GM12891 (cell line): ENCODE results near the gene MDN1.
"Not testable (repeated sequence)": the region's sequence is repeated elsewhere in the genome, so short reads cannot be mapped to it uniquely, and the experiment has no call there.

Source experiments
- PAX5 ChIP-seq: IDR thresholded peaks from 2 replicates; pipeline ENCODE4 v1.6.1; 2011; ENCODE audit warnings: low read length, moderate library complexity, mild to moderate bottlenecking; ENCODE audit not compliant: insufficient read depth, severe bottlenecking
- POLR2A ChIP-seq: IDR thresholded peaks from 2 replicates; pipeline ENCODE4 v1.6.1; 2011; ENCODE audit warnings: low read depth, low read length, control low read depth
- POLR2AphosphoS5 ChIP-seq: IDR thresholded peaks from 2 replicates; pipeline ENCODE4 v1.6.1; 2011; ENCODE audit warnings: low read depth, low read length, control low read depth
- POU2F2 ChIP-seq: IDR thresholded peaks from 2 replicates; pipeline ENCODE4 v1.6.1; 2011; ENCODE audit warnings: low read depth, mild to moderate bottlenecking, control low read depth, low read length, moderate library complexity
- SPI1 ChIP-seq: IDR thresholded peaks from 2 replicates; pipeline ENCODE4 v1.6.1; 2011; ENCODE audit warnings: low read depth, low read length, control low read depth

DNA sequence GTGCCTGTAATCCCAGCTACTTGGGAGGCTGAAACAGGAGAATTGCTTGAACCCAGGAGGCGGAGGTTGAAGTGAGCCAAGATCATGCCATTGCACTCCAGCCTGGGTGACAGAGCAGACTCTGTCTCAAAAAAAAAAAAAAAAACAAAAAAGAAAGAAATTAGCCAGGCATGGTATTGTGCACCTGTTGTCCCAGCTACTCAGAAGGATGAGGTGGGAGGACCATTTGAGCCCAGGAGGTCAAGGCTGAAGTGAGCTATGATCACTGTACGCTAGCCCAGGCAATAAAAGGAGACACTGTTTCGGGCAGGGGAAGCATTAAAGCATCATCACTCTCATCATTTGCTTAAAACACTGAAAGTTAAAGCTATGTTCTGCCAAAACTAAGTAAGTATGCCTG lies 6.2 kb downstream of the MDN1 start:
- not testable (repeated sequence) for TF ChIP-seq POLR2A, POLR2AphosphoS5, SPI1, POU2F2, PAX5
